ACC112 (cell line): ENCODE measurements around the gene RPP14.
A peak's percentile ranks its signal among the peaks of the same experiment; 100 is the strongest.
"Not testable (repeated sequence)": the region's sequence is repeated elsewhere in the genome, so short reads cannot be mapped to it uniquely, and the experiment has no call there.

ENCODE experiments used
- H2AFZ ChIP-seq: fragments of 200-600 bp; sonication (generic); one replicate; pipeline ENCODE4 v1.6.0; 2017; ENCODE audit warnings: antibody characterized with exemption, low read length; ENCODE audit not compliant: unreplicated experiment
- H3K27ac ChIP-seq: fragments of 200-600 bp; sonication (generic); 2 replicates; pipeline ENCODE4 v1.5.1; 2014; ENCODE audit warnings: low read depth, mild to moderate bottlenecking, antibody characterized with exemption, low read length, moderate library complexity
- H3K27me3 ChIP-seq: fragments of 200-600 bp; sonication (generic); 2 replicates; pipeline ENCODE4 v1.6.1; 2014; ENCODE audit warnings: mild to moderate bottlenecking, antibody characterized with exemption, low read length, moderate library complexity, mixed read lengths; ENCODE audit not compliant: insufficient read depth
- H3K36me3 ChIP-seq: fragments of 200-600 bp; sonication (generic); 2 replicates; pipeline ENCODE4 v1.6.1; 2016; ENCODE audit warnings: mild to moderate bottlenecking, antibody characterized with exemption, low read length, moderate library complexity, mixed read lengths; ENCODE audit not compliant: insufficient read depth
- H3K4me1 ChIP-seq: fragments of 200-600 bp; sonication (generic); one replicate; pipeline ENCODE4 v1.6.1; 2016; ENCODE audit warnings: low read length, mixed read lengths; ENCODE audit not compliant: insufficient read depth, unreplicated experiment, control insufficient read depth
- H3K4me3 ChIP-seq: fragments of 200-600 bp; sonication (generic); 2 replicates; pipeline ENCODE4 v1.5.1; 2014; ENCODE audit warnings: mild to moderate bottlenecking, low read depth, low read length
- H3K79me2 ChIP-seq: fragments of 200-600 bp; sonication (generic); one replicate; pipeline ENCODE4 v1.6.0; 2016; ENCODE audit warnings: low read length; ENCODE audit not compliant: control insufficient read depth, unreplicated experiment, insufficient read depth

RPP14 gene

GRCh38 chr3:58271901-58272501, 34.0 kb upstream of the RPP14 start:
- Histone ChIP-seq H3K4me1 (peaks cover 12% of the 10 kb centered on the region), H2AFZ (peak overlapping the region; percentile 58), H3K27me3 (no peaks in the 10 kb centered on the region), H3K4me3 (0 out of 2 replicates have a peak overlapping the region, but pooled peaks have one; percentile 41), H3K27ac (peak overlapping the region; percentile 94), H3K79me2 (no peaks in the 10 kb centered on the region), H3K36me3 (0 out of 2 replicates have a peak, but pooled peaks cover 3% of the 10 kb centered on the region)

- H3K27ac ChIP-seq: peak overlapping the region; percentile 94
- no peaks in the 10 kb centered on the region for H3K27me3 ChIP-seq
- no peak overlapping the region for H3K4me3 ChIP-seq
- no peak overlapping the region for H2AFZ ChIP-seq
- 0 out of 2 replicates have a peak, but pooled peaks cover 3% of the 10 kb centered on the region for H3K36me3 ChIP-seq
- peaks cover 12% of the 10 kb centered on the region for H3K4me1 ChIP-seq
- no peaks in the 10 kb centered on the region for H3K79me2 ChIP-seq
Observed at GRCh38 chr3:58272891-58273290, 33.2 kb upstream of the RPP14 start.

GRCh38 chr3:58273362-58273761, 32.7 kb upstream of the RPP14 start:
- not testable (repeated sequence) for H3K27ac ChIP-seq, H3K79me2 ChIP-seq, H3K27me3 ChIP-seq, H3K36me3 ChIP-seq, H3K4me3 ChIP-seq, H2AFZ ChIP-seq
- peaks cover 12% of the 10 kb centered on the region for H3K4me1 ChIP-seq

GRCh38 chr3:58274027-58274614, 31.9 kb upstream of the RPP14 start:
- Histone ChIP-seq H3K79me2 (no peaks in the 10 kb centered on the region), H3K4me3 (no peak overlapping the region), H2AFZ (no peak overlapping the region)

GRCh38 chr3:58281069-58281468, 25.0 kb upstream of the RPP14 start:
- H3K27ac ChIP-seq: no peak overlapping the region
- no peaks in the 10 kb centered on the region for H3K27me3 ChIP-seq
- H3K36me3 ChIP-seq: no peaks in the 10 kb centered on the region
- no peak overlapping the region for H2AFZ ChIP-seq
- H3K79me2 ChIP-seq: no peaks in the 10 kb centered on the region
- H3K4me3 ChIP-seq: no peak overlapping the region
- no peaks in the 10 kb centered on the region for H3K4me1 ChIP-seq

More at GRCh38 chr3:58274027-58274614, 31.9 kb upstream of the RPP14 start:
- Histone ChIP-seq H3K36me3 (0 out of 2 replicates have a peak, but pooled peaks cover 3% of the 10 kb centered on the region), H3K27me3 (no peaks in the 10 kb centered on the region), H3K27ac (no peak overlapping the region), H3K4me1 (peaks cover 12% of the 10 kb centered on the region)

- H3K27ac ChIP-seq: no peak overlapping the region
- H3K79me2 ChIP-seq: no peaks in the 10 kb centered on the region
- no peaks in the 10 kb centered on the region for H3K36me3 ChIP-seq
- no peaks in the 10 kb centered on the region for H3K4me1 ChIP-seq
- no peak overlapping the region for H2AFZ ChIP-seq
- no peaks in the 10 kb centered on the region for H3K27me3 ChIP-seq
- H3K4me3 ChIP-seq: no peak overlapping the region
Observed at GRCh38 chr3:58285334-58285733, 20.7 kb upstream of the RPP14 start.

- Histone ChIP-seq H3K36me3 (no peaks in the 10 kb centered on the region), H3K4me1 (no peaks in the 10 kb centered on the region), H2AFZ (no peak overlapping the region), H3K4me3 (no peak overlapping the region), H3K27me3 (no peaks in the 10 kb centered on the region), H3K79me2 (no peaks in the 10 kb centered on the region), H3K27ac (no peak overlapping the region)
Observed at GRCh38 chr3:58287354-58287753, 18.7 kb upstream of the RPP14 start.

GRCh38 chr3:58288011-58288728, 17.9 kb upstream of the RPP14 start:
- H3K27me3 ChIP-seq: no peaks in the 10 kb centered on the region
- no peak overlapping the region for H2AFZ ChIP-seq
- H3K27ac ChIP-seq: no peak overlapping the region
- no peak overlapping the region for H3K4me3 ChIP-seq
- no peaks in the 10 kb centered on the region for H3K4me1 ChIP-seq
- H3K79me2 ChIP-seq: no peaks in the 10 kb centered on the region
- no peaks in the 10 kb centered on the region for H3K36me3 ChIP-seq

GRCh38 chr3:58288964-58289613, 17.0 kb upstream of the RPP14 start:
- not testable (repeated sequence) for H3K27ac ChIP-seq, H2AFZ ChIP-seq, H3K4me1 ChIP-seq, H3K79me2 ChIP-seq, H3K36me3 ChIP-seq, H3K27me3 ChIP-seq, H3K4me3 ChIP-seq

GRCh38 chr3:58290446-58290845, 15.6 kb upstream of the RPP14 start:
- H3K4me1 ChIP-seq, H3K4me3 ChIP-seq, H3K36me3 ChIP-seq, H2AFZ ChIP-seq, H3K79me2 ChIP-seq, H3K27me3 ChIP-seq, H3K27ac ChIP-seq: not testable (repeated sequence)
